GM19099 (cell line): ENCODE results near the gene ANKRD39.

Source experiments
- POLR2A ChIP-seq: IDR thresholded peaks from 3 replicates; pipeline ENCODE4 v1.6.1; 2011; ENCODE audit warnings: low read depth; ENCODE audit not compliant: insufficient read length; ENCODE audit errors: extremely low read depth

The ANKRD39 gene

GRCh38 chr2:96819128-96819875 lies 38.5 kb downstream of the ANKRD39 start:
- no peak for TF ChIP-seq POLR2A

- no peak for TF ChIP-seq POLR2A
These were observed 39.9 kb downstream of the ANKRD39 start for GRCh38 chr2:96817882-96818281.

GRCh38 chr2:96816836-96817702 lies 40.7 kb downstream of the ANKRD39 start:
- TF ChIP-seq POLR2A = no peak

- TF ChIP-seq POLR2A = peak; percentile 76
These were observed 41.5 kb downstream of the ANKRD39 start, which contains the start of gene CNNM3 for GRCh38 chr2:96816127-96816835. Gene CNNM3 (plus strand): TSS chr2:96816268. CDS start chr2:96816278, 10 bp downstream.

GRCh38 chr2:96815326-96816126 lies 42.3 kb downstream of the ANKRD39 start:
- no peak for TF ChIP-seq POLR2A

- TF ChIP-seq POLR2A = no peak
These were observed 44.2 kb downstream of the ANKRD39 start for GRCh38 chr2:96813656-96814055.

GRCh38 chr2:96811917-96812316 lies 45.9 kb downstream of the ANKRD39 start:
- TF ChIP-seq POLR2A = no peak

GRCh38 chr2:96810783-96811192 lies 47.0 kb downstream of the ANKRD39 start:
- TF ChIP-seq POLR2A = no peak

GRCh38 chr2:96809951-96810782 lies 47.6 kb downstream of the ANKRD39 start:
- TF ChIP-seq POLR2A = no peak

GRCh38 chr2:96809216-96809882 lies 48.5 kb downstream of the ANKRD39 start:
- no peak for TF ChIP-seq POLR2A

- TF ChIP-seq POLR2A = no peak
These were observed 49.5 kb downstream of the ANKRD39 start for GRCh38 chr2:96808176-96808837.

- TF ChIP-seq POLR2A = no peak
These were observed 50.7 kb downstream of the ANKRD39 start for GRCh38 chr2:96807127-96807471.
